Caco-2 (cell line): Measurements from ENCODE around the gene LYST. TPM values are rescaled to one million over a fixed set of nuclear protein-coding genes. Genes with fewer than 3 reads are reported as not detected.
A peak's percentile ranks its signal among the peaks of the same experiment; 100 is the strongest.

Source experiments
- BruUV-seq: library from RNA; stranded (reverse); fragments of 400-500 nt; replicated peaks from 2 replicates; lab custom pipeline; 2021; lab: Mats Ljungman, UMichigan
- CTCF ChIA-PET: fragments of 300-600 bp; sonication (Branson Sonifier 250); formaldehyde crosslinking; loops from one replicate; lab custom pipeline; 2022; ENCODE audit warnings: antibody characterized with exemption; lab: Charles Lee
- POLR2A ChIA-PET: fragments of 300-600 bp; sonication (Branson Sonifier 250); formaldehyde crosslinking; loops from one replicate; lab custom pipeline; 2022; ENCODE audit warnings: antibody characterized with exemption; lab: Charles Lee
- DNase-seq, 2 experiments: peaks; one replicate each; pipeline versions ENCODE4 v3.0.0 to v3.0.0-alpha.2; 2020 to 2022
- H3K27me3 ChIP-seq: replicated peaks from 2 replicates; pipeline ENCODE4 v1.6.0; 2011; ENCODE audit warnings: low read length; ENCODE audit not compliant: control insufficient read depth, insufficient read depth
- H3K36me3 ChIP-seq: 2 replicates; pipeline ENCODE4 v1.5.1; 2011; ENCODE audit warnings: low read length; ENCODE audit not compliant: control insufficient read depth, insufficient read depth
- H3K4me1 ChIP-seq: fragments of 250-450 bp; sonication (Bioruptor Pico); 2 replicates; pipeline ENCODE4 v1.5.1; 2020; ENCODE audit warnings: mild to moderate bottlenecking
- H3K4me3 ChIP-seq: 2 replicates; pipeline ENCODE4 v1.5.1; 2011; ENCODE audit warnings: low read depth, mild to moderate bottlenecking, control low read depth, low read length
- H3K9me3 ChIP-seq: fragments of 250-450 bp; sonication (Bioruptor Pico); 2 replicates; pipeline ENCODE4 v1.5.1; 2020; ENCODE audit warnings: mild to moderate bottlenecking, moderate library complexity
- H3K27ac Mint-ChIP-seq: one replicate; pipeline ENCODE4 v1.8.0; 2022; ENCODE audit warnings: mixed read lengths; ENCODE audit not compliant: unreplicated experiment
- H3K27me3 Mint-ChIP-seq: one replicate; pipeline ENCODE4 v1.8.0; 2022; ENCODE audit warnings: mixed read lengths; ENCODE audit not compliant: insufficient read depth, unreplicated experiment
- H3K36me3 Mint-ChIP-seq: one replicate; pipeline ENCODE4 v1.8.0; 2022; ENCODE audit warnings: mild to moderate bottlenecking, mixed read lengths; ENCODE audit not compliant: insufficient read depth, unreplicated experiment
- H3K4me1 Mint-ChIP-seq: one replicate; pipeline ENCODE4 v1.8.0; 2022; ENCODE audit warnings: low read depth, mixed read lengths; ENCODE audit not compliant: unreplicated experiment
- H3K4me3 Mint-ChIP-seq: one replicate; pipeline ENCODE4 v1.8.0; 2022; ENCODE audit warnings: mild to moderate bottlenecking, moderate library complexity, mixed read lengths; ENCODE audit not compliant: unreplicated experiment
- H3K9me3 Mint-ChIP-seq: one replicate; pipeline ENCODE4 v1.8.0; 2022; ENCODE audit warnings: mixed read lengths; ENCODE audit not compliant: unreplicated experiment
- CTCF ChIP-seq, 2 experiments: fragments of 200-600 bp in 1 of 2; IDR thresholded peaks; 1 replicate in 1 of 2; 2 replicates in 1 of 2; pipeline versions ENCODE4 v1.5.1 to v1.8.0; 2011 to 2022; ENCODE audit warnings: antibody characterized with exemption in 1 of 2, control low read depth in 1 of 2, inconsistent platforms in 1 of 2, low read depth in 1 of 2, low read length in 1 of 2, mild to moderate bottlenecking in 1 of 2, moderate library complexity in 1 of 2; ENCODE audit not compliant: insufficient read depth in 1 of 2, severe bottlenecking in 1 of 2, unreplicated experiment in 1 of 2
- intact Hi-C: fragments of 100-400 bp; cut with micrococcal nuclease; formaldehyde crosslinking; loops from one replicate; pipeline ENCODE4 v1.10.0; 2022; ENCODE audit not compliant: unreplicated experiment
- total RNA-seq: library from RNA; stranded (reverse); gene quantifications from 2 replicates; pipeline ENCODE4 v1.2.3, GENCODE V29; 2022

LYST gene
- total RNA-seq, 1 experiment from 2014 or later, result 5.6 TPM

- intact Hi-C loops, result loop anchor here (5.0 to 10.0 kb wide), 2 partner anchors 80 to 132 kb away; no protein-coding TSS in a partner anchor
- Histone ChIP-seq H3K9me3 (no peaks in the 10 kb centered on the region), H3K4me3 (no peak overlapping the region), H3K4me1 (peaks cover 16% of the 10 kb centered on the region), H3K27me3 (no peaks in the 10 kb centered on the region), H3K36me3 (no peaks in the 10 kb centered on the region)
- peaks cover 7% of the 10 kb centered on the region for H3K27me3 Mint-ChIP-seq
- TF ChIP-seq CTCF (IDR thresholded peaks at IDR 0.05; ENCODE audit: insufficient read depth in 1 of 2, low read depth in 1 of 2, low read length in 1 of 2, severe bottlenecking in 1 of 2, unreplicated experiment in 1 of 2), result no peak
- H3K36me3 Mint-ChIP-seq, result no peaks in the 10 kb centered on the region
- H3K9me3 Mint-ChIP-seq, result no peaks in the 10 kb centered on the region
- ChIA-PET POLR2A (no interaction called here), CTCF (no interaction called here)
- no peak overlapping the region for H3K4me3 Mint-ChIP-seq
- DNase-seq, result no peak
- H3K4me1 Mint-ChIP-seq, result peaks cover 12% of the 10 kb centered on the region
- H3K27ac Mint-ChIP-seq, result no peak overlapping the region
- BruUV-seq, result no TSS peak
These were observed 214.3 kb downstream of the LYST start for GRCh38 chr1:235652364-235652763.

DNA sequence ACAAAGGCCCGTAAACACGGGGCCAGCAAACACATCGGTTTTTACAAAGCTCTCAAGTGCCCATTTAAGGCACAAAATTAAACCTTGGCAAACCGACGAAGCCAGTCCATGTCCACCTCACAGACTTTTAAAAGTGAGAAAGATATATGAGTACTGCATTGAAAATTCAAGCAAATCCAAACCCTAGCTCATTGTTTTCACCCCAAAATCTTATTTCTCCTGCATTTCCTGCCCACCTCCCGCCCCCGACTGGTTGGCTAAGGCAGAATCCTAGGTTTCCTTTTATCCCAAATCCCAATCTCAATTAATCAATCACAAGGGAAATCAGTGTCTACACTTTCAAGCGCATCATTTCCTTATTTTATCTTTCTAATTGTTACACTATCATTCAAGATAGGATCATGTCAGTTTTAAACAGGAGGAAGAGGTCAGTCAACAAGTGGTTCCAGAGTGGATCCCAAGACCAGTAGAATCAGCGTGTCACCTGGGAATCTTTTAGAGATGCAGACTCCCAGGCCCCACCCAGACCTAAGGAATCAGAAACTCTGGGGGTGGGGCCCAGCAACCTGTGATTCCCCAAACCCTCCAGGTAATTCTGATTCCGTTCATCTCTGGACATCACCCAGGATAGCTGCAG, 215.4 kb downstream of the LYST start:
- Mint-ChIP-seq H3K9me3 (no peaks in the 10 kb centered on the region), H3K4me3 (peak overlapping the region; percentile 68), H3K36me3 (no peaks in the 10 kb centered on the region), H3K27ac (no peak overlapping the region), H3K4me1 (peaks cover 10% of the 10 kb centered on the region), H3K27me3 (peaks cover 6% of the 10 kb centered on the region)
- Histone ChIP-seq H3K27me3 (no peaks in the 10 kb centered on the region), H3K4me3 (peak overlapping the region; percentile 57), H3K9me3 (no peaks in the 10 kb centered on the region), H3K4me1 (peaks cover 18% of the 10 kb centered on the region), H3K36me3 (no peaks in the 10 kb centered on the region)
- BruUV-seq, result no TSS peak
- no peak for TF ChIP-seq CTCF (IDR thresholded peaks at IDR 0.05; ENCODE audit: insufficient read depth in 1 of 2, low read depth in 1 of 2, low read length in 1 of 2, severe bottlenecking in 1 of 2, unreplicated experiment in 1 of 2)
- no peak for DNase-seq
- intact Hi-C loops, result loop anchor here (5.0 to 10.0 kb wide), 2 partner anchors 81 to 134 kb away; no protein-coding TSS in a partner anchor
- CTCF ChIA-PET, result interaction anchor here (0.9 kb wide), 1 partner anchor 147 kb away, joined by 5 read pairs; the partner anchor contains the start of gene B3GALNT2
- POLR2A ChIA-PET, result no interaction called here

GRCh38 chr1:235650341-235651169, 216.2 kb downstream of the LYST start:
- Mint-ChIP-seq H3K27me3 (peaks cover 4% of the 10 kb centered on the region), H3K36me3 (no peaks in the 10 kb centered on the region), H3K4me3 (peak overlapping the region; percentile 68), H3K4me1 (peaks cover 7% of the 10 kb centered on the region), H3K27ac (no peak overlapping the region), H3K9me3 (no peaks in the 10 kb centered on the region)
- intact Hi-C loops, result loop anchor here (5.0 to 10.0 kb wide), 2 partner anchors 82 to 134 kb away; no protein-coding TSS in a partner anchor
- H3K4me1 ChIP-seq, result peaks cover 18% of the 10 kb centered on the region
- no peaks in the 10 kb centered on the region for H3K36me3 ChIP-seq
- peak; percentile 64 to 79 for DNase-seq
- BruUV-seq, result TSS peak; percentile 34
- CTCF ChIA-PET, result interaction anchor here (0.7 to 0.9 kb wide), 2 partner anchors 122 to 147 kb away, joined by 3 to 5 read pairs; partner anchors contain the start of gene B3GALNT2
- H3K9me3 ChIP-seq, result no peaks in the 10 kb centered on the region
- peak overlapping the region; percentile 57 for H3K4me3 ChIP-seq
- POLR2A ChIA-PET, result interaction anchor here (0.7 kb wide), 1 partner anchor 143 kb away, joined by 6 read pairs; no protein-coding TSS in a partner anchor
- TF ChIP-seq CTCF (IDR thresholded peaks at IDR 0.05; ENCODE audit: insufficient read depth in 1 of 2, low read depth in 1 of 2, low read length in 1 of 2, severe bottlenecking in 1 of 2, unreplicated experiment in 1 of 2), result no peak
- no peaks in the 10 kb centered on the region for H3K27me3 ChIP-seq
